ENCODE measurements around the gene KIAA0586.

KIAA0586 gene

DNA sequence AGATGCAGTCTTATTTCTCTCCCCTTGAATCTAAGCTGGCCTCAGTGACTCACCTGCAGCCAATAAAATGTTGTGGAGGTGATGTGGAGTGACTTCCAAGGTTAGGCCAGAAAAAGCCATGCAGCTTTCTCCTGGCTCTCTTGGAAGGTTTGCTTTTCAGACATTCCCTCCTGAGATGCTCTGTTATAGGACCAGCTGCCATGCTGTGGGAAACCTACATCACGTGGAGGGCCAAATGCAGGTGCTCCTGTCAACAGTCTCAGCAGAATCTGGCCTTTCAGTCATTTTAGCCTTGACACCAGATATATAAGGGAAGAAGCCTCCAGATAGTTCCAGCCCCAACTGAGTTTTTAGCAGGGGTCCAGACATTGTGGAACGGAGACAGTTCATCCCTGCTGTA lies 172.2 kb downstream of the KIAA0586 start:
- no peak for DNase-seq

Data from Kasumi-1 (cell line).